Activated naive CD4-positive, alpha-beta T cell (primary cell): ENCODE data around the gene CYSLTR2.

Experiments
- DNase-seq, 4 experiments: peaks; one replicate each; lab custom pipeline; 2025; lab: John Stamatoyannopoulos, UW

The CYSLTR2 gene, protein sequence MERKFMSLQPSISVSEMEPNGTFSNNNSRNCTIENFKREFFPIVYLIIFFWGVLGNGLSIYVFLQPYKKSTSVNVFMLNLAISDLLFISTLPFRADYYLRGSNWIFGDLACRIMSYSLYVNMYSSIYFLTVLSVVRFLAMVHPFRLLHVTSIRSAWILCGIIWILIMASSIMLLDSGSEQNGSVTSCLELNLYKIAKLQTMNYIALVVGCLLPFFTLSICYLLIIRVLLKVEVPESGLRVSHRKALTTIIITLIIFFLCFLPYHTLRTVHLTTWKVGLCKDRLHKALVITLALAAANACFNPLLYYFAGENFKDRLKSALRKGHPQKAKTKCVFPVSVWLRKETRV

DNA sequence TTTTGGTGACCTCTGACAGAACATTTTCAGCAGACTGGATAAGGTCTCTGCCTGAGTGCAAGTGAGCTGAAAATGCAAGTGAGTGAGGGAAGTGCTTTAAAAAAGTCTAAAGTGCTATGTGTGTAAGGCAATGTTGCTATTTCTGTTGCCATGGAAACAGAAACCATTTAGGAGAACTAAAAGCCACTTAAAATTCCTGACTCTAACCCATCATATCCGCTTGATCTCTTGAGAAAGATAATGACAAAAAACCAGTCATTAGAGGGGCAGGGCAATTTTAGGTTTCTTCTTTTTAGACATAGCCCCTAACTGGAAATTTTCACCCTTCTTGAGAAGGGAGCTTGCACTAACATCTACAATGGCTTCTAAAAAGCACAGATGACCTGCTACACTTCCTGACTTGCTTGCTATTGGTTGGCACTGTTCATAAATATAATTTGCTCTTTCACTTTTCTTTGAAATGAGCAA, at the start of gene CYSLTR2:
Gene CYSLTR2, plus strand, starts transcription at position 458 of the 468 bp plus-strand sequence. CDS start 52,889 bp downstream, outside the sequence.
- DNase-seq: no peak

DNA sequence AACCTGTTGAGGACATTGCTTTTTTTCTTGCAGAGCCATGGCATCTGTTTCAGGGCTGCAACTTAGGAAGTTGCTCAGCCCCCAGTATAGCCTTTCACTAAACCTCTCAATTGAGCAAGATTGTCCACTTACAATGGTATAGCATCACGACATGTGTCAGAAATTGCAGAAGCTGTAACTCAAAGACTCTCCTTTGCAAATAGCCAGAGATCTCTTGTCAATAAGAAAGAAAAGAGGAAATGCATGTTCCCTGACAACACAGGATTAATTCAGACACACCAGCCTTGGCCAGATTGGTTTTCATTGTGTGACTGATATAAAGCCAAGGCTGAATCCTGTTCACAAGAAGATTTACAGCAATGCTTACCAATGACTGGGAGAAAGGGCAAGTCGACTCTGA, 38.7 kb upstream of the CYSLTR2 start:
- no peak for DNase-seq

DNA sequence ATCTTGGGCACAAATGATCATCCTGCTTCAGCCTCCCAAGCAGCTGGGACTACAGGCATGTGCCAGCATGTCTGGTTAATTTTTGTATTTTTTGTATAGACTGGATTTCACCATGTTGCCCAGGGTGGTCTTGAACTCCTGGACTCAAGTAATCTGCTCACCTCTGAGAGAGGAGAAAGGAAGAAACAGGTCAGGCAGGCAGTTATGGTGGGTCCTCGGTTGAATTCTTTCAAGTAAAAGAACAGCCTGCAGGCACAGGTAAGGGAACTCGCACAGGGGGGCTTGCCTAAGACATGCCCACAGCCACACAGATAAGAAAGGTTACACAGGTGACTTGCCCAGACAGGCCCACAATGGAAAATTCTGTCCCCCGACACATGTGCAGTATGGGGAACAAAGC, 34.8 kb upstream of the CYSLTR2 start:
- no peak for DNase-seq

DNA sequence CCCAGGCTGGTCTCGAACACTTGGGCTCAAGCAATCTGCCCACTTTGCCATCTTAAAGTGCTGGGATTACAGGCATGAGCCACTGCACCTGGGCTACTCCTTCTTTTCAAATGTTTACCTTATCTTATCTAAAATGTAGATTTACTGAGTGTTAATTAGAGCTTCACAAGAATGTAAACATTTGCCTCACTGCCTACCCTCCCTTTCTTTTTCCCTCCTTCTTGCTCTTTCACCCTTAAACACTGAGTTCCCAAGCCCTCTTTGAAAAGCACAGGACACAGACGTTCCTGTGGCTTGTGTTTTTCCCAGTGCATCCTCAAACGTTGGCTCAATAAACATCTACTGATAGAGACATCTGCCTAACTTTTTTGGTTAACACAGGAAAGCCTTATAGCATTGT, 32.7 kb upstream of the CYSLTR2 start:
- DNase-seq: no peak

DNA sequence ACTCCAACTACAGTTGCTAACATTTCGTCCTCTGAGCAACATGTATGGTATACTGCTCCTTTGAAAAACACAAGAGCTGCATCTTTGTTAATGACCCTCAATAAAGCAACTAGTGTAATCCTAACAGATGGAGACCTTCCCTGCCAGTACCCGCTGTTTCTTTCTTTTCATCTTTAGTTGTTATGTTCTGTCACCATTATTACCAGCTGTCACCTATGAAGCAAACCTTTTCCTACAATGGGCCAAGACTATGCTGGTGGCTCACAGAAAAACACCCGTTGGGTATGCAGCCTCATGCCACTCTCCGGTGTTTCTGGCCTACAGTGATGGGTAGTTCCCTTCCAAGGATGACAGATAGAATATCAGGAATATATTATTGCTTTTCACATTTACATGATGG, 29.7 kb upstream of the CYSLTR2 start:
- DNase-seq: no peak

DNA sequence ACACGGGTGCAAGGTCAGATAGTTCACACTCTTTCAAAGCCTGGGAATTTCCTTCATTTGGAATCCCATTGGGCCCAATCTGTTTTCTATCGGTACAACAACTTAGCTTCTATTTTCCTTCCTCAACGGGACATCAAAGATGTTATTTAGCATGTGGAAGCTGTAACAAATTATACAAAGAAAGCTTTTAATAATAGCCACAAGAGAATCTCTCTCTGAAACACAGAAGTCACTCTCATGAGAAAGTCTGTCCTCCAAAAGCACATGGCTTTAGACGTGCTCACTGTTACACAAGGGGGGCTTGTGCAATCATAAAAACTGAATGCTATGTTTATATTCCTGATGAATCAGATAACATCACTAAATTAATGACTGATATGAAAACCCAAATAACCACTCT, 28.9 kb upstream of the CYSLTR2 start:
- no peak for DNase-seq

DNA sequence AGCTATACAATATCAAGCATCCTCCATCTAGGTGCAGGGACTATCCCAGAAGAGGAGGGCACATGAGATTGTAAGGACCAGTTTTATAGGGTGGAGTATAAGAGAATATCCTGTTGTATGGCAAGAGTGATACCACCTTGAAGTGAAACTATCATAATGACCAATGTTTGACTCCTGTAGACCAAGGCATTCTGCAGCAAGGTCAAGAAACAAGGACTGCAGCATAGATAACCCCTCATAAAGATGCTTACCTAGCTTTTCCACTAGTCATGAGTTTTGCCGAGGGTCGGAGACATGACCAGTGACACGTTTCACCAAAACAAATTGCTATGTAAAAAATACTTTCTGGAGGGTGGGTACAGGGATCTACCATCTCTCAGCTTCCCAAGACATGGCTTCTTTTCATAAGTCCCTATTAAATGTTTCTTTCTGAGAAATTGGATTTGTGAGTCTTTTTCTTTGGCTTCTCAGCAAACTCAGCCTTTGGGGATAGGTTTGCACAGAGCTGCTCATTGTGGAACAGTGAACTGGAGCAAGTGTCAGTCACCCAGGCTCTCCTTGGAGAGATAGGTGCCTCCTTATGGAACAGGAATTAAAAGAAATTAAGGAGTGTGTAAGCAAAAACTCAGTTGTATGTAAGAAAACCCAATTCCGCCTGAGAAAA, 28.2 kb upstream of the CYSLTR2 start:
- no peak for DNase-seq

DNA sequence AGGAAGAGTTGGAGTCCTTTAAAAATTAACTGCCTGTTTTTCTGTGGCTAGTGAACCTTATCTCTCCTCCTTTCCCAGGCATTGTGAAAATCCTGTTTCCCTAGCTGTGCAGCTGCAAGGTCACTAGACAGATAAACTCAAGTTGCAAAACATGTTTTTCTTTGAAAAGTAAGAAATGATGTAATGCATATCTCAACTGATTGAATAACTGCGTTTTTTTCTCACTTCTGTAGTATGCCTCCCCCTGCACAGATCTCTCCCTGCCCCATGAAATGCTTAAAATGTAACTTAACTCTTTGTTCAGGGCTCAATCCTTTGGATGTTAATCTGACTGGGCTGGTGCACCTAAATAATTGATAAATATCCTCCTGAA, 27.7 kb upstream of the CYSLTR2 start:
- DNase-seq: no peak

DNA sequence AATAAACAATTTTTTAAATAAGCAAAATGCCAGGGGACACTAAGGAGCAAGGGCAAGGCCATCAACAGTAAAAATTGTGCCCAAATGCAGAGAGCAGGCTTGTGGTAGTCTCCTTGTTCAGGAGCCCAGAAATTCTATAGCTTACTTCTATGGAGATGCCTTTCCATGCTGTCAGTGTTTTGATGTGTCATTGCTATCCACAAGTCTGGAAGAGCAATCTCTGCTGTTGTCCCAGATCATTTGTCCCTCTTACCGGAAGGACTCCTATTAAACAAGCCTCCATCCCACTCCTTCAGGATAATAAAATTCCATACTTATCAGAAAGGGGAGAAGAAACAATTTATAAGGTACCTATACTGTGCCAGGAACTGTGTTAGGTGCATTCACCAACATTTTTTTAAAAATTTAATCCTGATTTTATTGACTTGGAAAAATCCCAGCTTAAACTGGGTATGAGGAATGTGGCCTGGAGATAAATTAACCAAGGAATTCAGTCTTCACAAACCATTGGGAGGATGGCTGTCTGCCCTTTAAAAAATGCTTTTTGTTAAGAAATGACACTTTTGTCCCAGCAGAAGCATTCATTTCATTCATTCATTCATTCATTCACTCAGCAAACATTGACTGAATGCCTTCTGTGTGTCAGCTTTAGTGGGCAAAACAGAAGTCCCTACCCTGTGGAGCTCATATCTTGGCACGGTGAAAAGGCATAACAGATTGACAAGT, 26.8 kb upstream of the CYSLTR2 start:
- DNase-seq: no peak

DNA sequence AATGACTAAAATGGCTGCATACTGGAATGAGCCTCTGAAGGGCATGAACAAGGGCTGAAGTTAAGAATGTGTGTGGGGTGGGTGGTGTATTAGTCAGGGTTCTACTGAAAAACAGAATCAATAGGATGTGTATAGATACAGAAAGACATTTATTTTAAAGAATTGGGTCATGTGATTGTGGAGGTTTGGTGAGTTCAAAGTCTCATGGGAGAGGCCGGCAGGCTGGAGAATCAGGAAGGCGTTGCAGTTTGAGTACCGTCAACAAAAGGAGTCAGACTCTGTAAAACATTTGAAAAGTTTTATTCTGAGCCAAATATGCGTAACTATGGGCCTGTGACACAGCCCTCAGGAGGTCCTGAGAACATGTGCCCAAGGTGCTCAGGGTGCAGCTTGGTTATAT, 24.5 kb upstream of the CYSLTR2 start:
- no peak for DNase-seq

DNA sequence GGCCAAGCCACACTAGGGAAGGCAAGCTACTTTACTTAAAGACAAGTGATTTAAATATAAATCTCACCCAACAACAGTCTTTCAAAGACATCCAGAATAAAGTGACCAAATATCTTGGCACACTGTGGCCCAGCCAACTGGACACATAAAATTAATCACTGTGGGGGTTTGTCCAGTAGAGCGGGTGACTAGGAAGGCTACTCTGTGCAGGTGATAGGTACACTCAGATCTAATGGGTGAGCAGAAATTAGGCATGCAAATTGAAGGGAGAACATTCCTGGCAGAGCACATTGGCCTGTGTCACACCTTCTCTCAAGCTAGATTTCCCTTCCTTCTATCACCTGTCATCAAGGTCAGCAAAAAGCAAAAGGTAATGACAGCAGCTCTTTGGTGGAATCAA, 23.4 kb upstream of the CYSLTR2 start:
- DNase-seq: no peak

DNA sequence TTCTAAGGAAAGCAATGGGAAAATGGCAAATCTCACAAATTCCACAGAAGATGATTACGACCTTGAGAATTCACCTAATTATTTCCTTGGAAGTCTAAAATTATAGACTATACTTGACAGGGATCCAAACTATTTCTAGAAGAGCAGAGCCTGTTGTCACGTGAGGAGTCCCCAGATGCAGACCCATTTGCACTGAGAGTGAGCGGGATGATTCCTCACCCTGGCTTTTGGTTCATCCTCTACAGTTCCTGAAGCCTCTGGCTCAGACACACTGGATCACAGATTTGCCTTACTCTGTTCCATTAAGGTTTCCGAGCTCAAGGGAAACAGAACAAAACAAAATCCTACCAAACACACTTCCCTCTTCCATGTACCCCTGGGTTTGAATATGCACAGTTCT, 23.0 kb upstream of the CYSLTR2 start:
- DNase-seq: no peak

DNA sequence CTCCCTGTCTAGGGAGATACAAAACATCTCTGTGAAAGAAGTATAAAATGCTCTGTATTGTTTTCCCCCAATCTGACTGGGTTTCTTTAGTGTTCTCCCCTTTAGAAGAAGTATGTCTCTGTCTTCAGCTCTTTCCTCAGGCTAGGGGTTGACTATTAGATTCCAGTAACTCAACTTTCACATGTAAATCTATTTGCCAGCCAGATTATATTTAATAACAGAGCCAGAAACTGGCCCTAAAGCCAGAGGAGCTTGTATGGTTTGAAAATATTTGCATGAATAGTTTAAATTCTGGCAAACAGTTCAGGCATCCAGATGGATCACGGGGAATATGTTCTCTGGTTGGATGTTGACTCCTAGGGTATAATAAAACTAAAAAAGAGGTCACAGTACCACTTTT, 22.3 kb upstream of the CYSLTR2 start:
- no peak for DNase-seq

DNA sequence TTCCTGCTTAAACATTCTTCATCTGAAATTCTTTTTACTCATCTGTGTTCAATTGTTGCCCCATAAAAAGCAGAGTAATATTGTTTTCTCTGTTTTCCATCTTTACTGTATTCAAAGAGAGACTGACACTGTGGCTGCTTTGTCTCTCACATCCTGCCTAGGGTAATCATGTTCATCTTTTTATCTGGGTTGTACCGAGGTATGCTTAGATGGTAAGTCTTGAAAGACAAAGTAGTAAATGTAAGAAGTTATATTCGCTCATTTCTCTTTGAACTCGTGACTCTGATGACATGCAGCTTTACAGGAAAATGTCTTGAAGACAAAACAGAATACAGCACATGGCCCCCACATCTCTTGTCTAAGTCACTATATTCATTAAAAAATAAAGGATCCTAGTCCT, 20.0 kb upstream of the CYSLTR2 start:
- no peak for DNase-seq

DNA sequence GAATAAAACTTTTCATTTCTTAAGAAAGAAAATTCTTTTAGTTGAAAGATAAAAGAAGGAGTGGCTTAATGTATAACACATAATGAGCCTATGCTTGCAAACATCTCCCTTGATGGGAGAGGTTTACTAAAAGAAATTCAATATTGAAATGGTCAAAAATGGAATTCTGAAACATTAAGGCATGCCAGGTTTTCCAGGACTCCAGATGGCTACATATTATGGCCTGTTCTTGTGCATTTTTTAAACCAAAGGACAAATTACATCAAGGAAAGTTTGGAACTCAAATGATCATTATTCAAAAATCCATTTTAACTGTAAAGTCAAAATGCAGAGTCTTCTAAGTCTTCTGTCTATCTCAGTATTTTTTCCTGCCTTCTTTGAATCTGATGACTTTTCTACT, 19.1 kb upstream of the CYSLTR2 start:
- DNase-seq: no peak

DNA sequence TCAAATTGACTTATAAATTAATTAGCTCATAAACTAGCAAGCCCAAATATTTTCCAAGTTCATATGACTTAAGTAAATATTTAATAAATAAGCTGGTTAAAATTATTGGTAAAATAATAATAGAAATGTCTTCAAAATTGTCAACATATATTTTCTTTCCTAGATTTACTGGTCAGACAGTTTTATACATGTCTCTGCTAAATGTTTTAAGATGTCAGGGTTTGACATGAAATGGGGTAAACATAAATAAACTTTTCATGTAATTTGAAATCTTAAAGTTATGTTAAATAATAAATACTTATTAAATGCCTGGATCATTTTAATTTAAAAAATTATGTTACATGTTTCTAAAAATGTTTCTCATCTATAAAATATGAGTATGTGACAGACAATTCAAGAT, 18.3 kb upstream of the CYSLTR2 start:
- no peak for DNase-seq

DNA sequence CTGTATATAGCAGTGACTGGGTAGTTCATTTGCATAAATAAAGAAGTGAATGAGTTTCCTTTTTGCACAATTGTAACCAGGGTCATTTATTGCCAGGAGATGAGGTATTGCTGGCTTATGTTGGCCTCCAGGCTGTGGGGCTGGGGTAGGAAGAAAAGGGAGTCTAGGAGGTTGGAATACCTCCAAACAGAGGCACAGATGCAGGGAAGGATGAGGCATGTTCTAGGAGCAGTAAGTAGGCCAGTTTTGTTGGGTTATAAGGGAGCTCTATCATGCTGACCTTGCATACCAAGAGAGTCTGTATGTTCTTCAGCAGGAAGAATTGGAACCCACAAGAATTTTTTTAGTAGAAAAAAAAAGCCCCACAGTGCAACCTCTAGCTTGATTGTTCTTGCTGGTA, 17.2 kb upstream of the CYSLTR2 start:
- DNase-seq: no peak

DNA sequence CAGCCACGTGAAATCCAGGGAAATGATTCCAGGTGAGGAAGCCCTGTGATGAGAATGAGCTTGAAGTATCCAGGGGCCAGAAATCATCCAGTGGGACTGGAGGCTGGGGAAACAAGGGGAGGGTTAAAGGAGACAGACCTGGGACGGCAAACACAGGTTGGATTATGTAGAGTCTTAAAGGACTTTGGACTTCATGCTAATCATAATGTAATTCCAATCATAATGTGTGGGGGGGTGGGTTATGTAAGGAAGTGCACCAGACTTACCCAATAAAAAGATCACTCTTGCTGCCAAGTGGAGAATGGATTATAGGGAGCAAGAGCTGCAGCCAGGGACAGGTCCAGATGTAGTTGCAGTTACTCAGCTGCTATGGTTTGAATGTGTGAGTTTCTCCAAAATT, 16.1 kb upstream of the CYSLTR2 start:
- DNase-seq: no peak

DNA sequence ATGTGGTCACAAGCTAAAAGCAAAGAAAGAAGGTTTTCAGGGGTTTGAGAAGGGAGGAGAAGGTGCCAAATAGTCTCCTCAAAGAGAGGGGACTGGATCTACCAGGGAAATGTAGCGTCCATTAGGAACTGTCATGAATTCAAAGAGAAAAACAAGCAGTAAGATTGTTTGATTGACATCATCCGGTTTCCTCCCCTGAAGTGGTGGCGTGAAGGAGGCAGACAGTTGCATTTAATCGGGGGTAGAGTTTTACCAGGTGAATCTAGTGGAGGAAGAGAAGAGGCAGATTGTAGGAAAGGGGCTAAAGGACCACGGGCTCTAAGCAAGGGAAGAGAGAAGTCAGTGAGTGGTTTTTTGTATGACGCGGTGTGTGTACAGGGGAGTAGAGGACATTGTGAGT, 13.0 kb upstream of the CYSLTR2 start:
- no peak for DNase-seq

DNA sequence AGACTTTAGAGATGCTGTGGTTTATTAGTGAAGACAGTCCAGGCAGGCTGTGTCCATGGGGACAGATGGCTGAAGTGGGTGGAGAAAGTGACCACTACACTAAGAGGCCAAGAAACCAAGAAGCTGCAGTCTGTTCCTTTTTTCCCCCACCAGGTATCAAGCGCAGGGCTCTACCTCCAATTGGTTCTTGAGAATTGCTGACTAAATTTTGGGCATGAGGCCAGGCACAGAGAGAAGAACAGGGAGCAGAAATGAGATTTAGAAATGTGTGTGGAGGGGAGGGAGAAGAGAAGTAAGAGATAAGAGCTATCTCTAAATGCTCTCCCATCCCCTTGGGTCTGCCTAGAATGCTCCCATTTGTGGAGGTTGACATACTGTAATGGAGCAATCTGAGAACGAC, 12.3 kb upstream of the CYSLTR2 start:
- no peak for DNase-seq

DNA sequence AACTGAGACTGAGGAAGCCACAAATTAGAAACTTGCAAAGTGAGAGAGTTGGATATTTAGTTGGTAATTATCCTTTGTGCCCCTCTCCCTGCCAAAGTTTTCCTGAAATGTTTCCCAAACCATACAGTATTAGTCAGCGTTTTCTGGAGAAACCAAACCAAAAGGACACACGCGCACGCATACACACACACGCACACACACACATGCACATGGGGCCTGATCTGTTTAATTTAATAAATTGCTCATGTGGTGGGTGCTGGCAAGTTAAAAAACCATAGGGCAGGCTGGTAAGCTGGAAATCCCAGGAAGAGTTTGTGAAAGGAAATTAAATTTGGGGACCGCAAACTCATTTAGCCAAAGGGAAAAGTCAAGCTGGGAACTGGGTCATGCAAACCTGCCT, 11.7 kb upstream of the CYSLTR2 start:
- no peak for DNase-seq

DNA sequence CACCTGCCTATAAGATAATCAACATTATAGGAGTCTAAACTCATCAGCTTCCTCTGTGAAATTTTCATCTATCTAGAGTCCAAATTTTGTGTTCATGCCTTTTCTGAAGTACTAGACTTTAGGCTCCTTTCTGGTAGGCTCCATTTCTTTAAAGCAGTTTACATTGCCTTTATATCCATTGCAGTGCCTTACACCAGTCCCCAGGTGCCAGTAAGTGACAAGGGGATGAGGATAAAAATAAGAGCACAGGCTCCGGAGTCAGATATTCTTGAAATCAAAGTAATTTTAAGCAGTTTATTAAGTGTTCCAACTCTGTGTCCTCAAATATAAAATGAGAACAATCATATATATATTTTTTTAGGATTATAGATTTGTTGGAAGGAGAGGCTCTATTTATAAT, 10.6 kb upstream of the CYSLTR2 start:
- DNase-seq: no peak

DNA sequence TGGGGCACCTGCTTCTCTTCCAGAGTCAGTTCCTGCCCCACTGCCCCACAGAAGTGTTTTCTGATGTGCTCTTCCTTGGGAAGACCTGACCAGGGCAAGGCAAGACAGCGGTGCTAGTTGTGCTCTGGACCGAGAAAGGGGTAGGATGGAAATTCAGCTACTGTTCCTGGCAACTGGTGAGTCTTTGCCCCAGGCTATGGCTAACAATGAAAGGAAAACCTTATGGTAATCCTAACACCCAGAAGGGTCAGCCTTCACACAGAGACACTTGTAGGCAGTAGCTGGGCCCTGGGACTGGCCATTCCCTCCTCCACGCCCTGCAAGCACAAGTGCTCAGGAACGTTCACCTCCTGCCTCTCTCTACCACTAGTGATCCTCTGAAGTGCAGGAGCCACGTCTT, 9.6 kb upstream of the CYSLTR2 start:
- no peak for DNase-seq
